Fibroblast of upper back skin (primary cell): ENCODE results near the gene ACTL6B.

Experiments
- DNase-seq: peaks from one replicate; pipeline ENCODE4 v3.0.0-alpha.2; 2013

The ACTL6B gene

GRCh38 chr7:100599911-100600729 is 56.1 kb downstream of the ACTL6B start:
- no peak for DNase-seq

GRCh38 chr7:100598425-100598824 is 57.8 kb downstream of the ACTL6B start:
- DNase-seq, result no peak

DNA sequence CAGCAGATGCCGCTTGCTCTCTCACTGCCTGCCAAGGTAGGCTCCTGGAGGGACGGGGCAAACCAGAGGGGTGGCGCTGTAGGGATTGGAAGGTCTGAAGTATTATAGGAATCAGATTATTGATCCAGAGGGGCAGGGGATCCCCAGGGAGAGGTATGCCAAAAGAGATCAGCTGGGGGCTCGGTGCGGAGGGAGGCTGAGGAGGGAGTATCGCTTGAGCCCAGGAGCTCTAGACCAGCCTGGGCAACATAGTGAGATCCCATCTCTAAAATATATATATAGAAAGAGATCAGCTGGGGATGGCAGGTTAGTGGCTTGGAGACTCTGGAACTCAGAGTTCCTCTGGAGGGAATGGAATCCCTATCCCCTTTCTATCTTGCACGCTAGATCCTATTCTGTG is 61.1 kb downstream of the ACTL6B start:
- no peak for DNase-seq
